Endothelial cell of umbilical vein (primary cell): ENCODE data around the gene PDE3B.

ENCODE experiments used
- CTCF ChIP-seq, 2 donors: IDR thresholded peaks; 1 replicate in 1 of 2; 2 replicates in 1 of 2; pipeline ENCODE4 v1.5.1; 2011; ENCODE audit warnings: low read length in 2 of 2, mild to moderate bottlenecking in 2 of 2, moderate library complexity in 2 of 2, control low read depth in 1 of 2, inconsistent platforms in 1 of 2, low read depth in 1 of 2; ENCODE audit not compliant: insufficient read depth in 1 of 2; ENCODE audit errors: extremely low read depth in 1 of 2
- EZH2 ChIP-seq: IDR thresholded peaks from 2 replicates; pipeline ENCODE4 v1.6.1; 2012; ENCODE audit warnings: borderline replicate concordance, low read depth, mild to moderate bottlenecking, moderate library complexity, low read length, inconsistent platforms; ENCODE audit not compliant: severe bottlenecking
- FOS ChIP-seq: IDR thresholded peaks from 2 replicates; pipeline ENCODE4 v1.6.1; 2011; ENCODE audit warnings: mild to moderate bottlenecking, low read length, moderate library complexity, borderline replicate concordance; ENCODE audit not compliant: insufficient read depth
- GATA2 ChIP-seq: IDR thresholded peaks from 2 replicates; pipeline ENCODE4 v1.7.0; 2011; ENCODE audit warnings: low read depth, mild to moderate bottlenecking, moderate library complexity, mixed read lengths, low read length; ENCODE audit not compliant: insufficient read length, insufficient read depth
- JUN ChIP-seq: IDR thresholded peaks from 2 replicates; pipeline ENCODE4 v1.6.1; 2011; ENCODE audit warnings: borderline replicate concordance, low read depth; ENCODE audit not compliant: insufficient read length, insufficient read depth
- MAX ChIP-seq: IDR thresholded peaks from 2 replicates; pipeline ENCODE4 v1.6.1; 2011; ENCODE audit not compliant: insufficient read depth, insufficient read length
- POLR2A ChIP-seq: IDR thresholded peaks from 2 replicates; pipeline ENCODE4 v1.6.1; 2012; ENCODE audit warnings: low read depth, mild to moderate bottlenecking, control low read depth, low read length
- POLR2AphosphoS5 ChIP-seq: IDR thresholded peaks from 2 replicates; pipeline ENCODE4 v1.6.1; 2012; ENCODE audit warnings: low read depth, mild to moderate bottlenecking, control low read depth, low read length, moderate library complexity; ENCODE audit not compliant: insufficient read depth

GRCh38 chr11:14873632-14874031, 230.0 kb downstream of the PDE3B start:
- TF ChIP-seq POLR2A: no peak
- TF ChIP-seq CTCF (IDR thresholded peaks at IDR 0.05; ENCODE audit: extremely low read depth in 1 of 2, insufficient read depth in 1 of 2, low read depth in 1 of 2, low read length in 2 of 2): no peak
- TF ChIP-seq MAX: no peak
- TF ChIP-seq EZH2: no peak
- TF ChIP-seq POLR2AphosphoS5: no peak
- no peak for TF ChIP-seq JUN
- TF ChIP-seq GATA2: no peak
- no peak for TF ChIP-seq FOS
